ENCODE measurements around the gene CYB5D1. TPM values are rescaled to one million over a fixed set of nuclear protein-coding genes. Genes with fewer than 3 reads are reported as not detected.
A peak's percentile ranks its signal among the peaks of the same experiment; 100 is the strongest.

The CYB5D1 gene
- total RNA-seq, 6 donors from 2014 or later: 5.2 to 12.4 (median 7.3) TPM

DNA sequence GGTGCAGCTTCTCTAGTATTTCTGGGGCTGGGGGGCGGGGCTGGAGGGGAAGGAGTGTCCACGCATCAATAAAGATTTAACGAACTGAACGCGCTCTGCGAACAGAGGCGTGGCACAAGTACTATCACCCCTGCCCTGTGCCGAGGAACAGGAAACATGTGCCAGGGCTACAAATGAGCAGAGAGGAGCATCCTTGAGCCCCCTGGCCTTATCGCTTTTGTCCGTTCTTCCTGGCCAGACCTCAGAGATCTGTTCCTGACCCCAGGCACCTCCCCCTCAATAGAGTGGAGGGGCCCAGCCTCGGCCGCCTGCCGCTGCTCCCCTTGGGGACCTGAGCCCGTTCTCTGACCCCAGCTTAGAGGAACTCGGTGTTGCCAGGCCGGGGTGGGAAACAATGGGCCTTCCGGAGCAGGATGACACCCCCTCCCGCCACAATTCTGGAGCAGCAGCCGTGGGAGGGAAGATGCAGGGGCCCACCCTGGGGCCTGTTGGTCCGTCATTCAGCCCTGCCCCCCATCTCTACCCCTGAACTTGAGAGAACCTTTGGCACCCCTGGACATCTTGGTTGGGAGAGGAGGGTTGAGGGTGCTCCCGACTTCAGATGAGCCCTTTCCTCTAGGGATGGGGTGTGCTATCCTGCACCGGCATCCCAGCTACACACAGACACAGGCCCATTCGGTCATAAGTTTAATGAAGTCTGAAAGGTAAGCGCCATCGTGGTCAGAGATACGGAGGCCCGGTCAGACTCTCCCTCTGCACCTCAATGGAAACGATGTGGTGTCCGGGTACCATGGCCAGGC is 1.6 kb upstream of the CYB5D1 start:
- DNase-seq: peak in 1 of 2 donors; percentile 75
- Histone ChIP-seq H3K4me1 (peaks cover 39 to 52% (median 42%) of the 10 kb centered on the region in 4 donors), H3K4me3 (peak overlapping the region; percentile 49 to 76 (median 62)), H3K9me3 (no peaks in the 10 kb centered on the region), H3K27me3 (no peaks in the 10 kb centered on the region), H3K36me3 (peaks cover 0 to 34% (median 27%) of the 10 kb centered on the region in 4 donors), H3K27ac (peak overlapping the region; percentile 90 to 97 (median 92))
- no peak for ATAC-seq (ENCODE audit: low FRiP score in 2 of 2)
- TF ChIP-seq POLR2A (IDR thresholded peaks at IDR 0.05) (no peak), POLR2AphosphoS5 (IDR thresholded peaks at IDR 0.05) (peak; percentile 32 to 62), EP300 (IDR thresholded peaks at IDR 0.05) (no peak)
- TF ChIP-seq, protein P1, sequence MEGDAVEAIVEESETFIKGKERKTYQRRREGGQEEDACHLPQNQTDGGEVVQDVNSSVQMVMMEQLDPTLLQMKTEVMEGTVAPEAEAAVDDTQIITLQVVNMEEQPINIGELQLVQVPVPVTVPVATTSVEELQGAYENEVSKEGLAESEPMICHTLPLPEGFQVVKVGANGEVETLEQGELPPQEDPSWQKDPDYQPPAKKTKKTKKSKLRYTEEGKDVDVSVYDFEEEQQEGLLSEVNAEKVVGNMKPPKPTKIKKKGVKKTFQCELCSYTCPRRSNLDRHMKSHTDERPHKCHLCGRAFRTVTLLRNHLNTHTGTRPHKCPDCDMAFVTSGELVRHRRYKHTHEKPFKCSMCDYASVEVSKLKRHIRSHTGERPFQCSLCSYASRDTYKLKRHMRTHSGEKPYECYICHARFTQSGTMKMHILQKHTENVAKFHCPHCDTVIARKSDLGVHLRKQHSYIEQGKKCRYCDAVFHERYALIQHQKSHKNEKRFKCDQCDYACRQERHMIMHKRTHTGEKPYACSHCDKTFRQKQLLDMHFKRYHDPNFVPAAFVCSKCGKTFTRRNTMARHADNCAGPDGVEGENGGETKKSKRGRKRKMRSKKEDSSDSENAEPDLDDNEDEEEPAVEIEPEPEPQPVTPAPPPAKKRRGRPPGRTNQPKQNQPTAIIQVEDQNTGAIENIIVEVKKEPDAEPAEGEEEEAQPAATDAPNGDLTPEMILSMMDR (IDR thresholded peaks at IDR 0.05): no peak
- WGBS, 2 donors: 12 to 17% methylated on average over 17 to 22 of the region's 29 CpGs

DNA sequence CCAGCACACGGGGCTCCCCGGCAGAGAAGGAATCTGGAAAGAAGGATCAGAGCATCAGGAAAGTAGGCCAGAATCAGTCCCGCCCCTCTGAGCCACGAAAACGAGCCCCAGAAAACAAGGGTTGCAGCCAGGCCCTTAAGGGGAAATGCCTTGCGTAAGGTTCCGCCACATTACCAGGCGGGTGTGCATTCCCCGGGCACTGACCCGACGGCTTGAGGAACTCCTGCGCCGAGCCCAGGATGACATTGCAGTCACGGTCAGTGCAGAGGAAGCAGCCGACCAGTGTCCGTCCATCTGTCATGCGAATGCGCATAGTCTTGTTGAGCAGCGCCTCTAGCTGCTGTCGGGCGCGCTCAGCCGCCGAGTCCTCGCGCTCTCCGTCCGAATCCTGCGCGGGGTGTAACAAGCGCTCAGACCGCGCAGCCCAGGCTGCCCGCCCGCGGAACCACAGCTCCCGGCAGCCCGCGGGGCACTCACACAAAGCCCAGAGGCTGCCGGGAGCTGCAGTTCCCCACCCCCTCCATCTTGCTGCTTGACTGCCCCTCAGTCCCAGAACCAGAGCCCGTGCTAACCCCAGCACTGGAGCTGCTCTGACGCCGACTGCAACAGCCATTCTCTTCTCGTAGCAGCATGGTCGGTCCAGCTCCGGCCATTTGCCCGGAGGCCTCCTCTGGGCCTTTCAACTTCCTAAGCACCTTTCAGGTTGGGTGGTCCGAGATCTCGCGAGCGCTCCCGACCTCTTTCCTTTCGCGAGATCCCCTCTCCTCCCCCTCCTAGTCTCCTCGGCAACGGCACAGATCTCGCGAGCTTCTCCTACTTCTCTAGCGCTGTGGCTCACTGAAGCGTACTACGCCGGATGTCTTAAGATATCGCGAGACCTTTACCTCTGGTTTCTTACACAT is 741 bp upstream of the CYB5D1 start, which contains the start of gene NAA38:
Gene NAA38, minus strand, starts transcription at position 749 of the 902 bp plus-strand sequence. Its CDS starts 96 bp downstream, at position 653.
- H3K4me3 ChIP-seq: peak within 1 kb of the TSS; percentile 49 to 76 (median 62)
- peaks cover 32 to 43% (median 35%) of the 10 kb centered on the region in 4 donors for H3K4me1 ChIP-seq
- TF ChIP-seq POLR2A (IDR thresholded peaks at IDR 0.05) (peak in 2 of 4 donors; percentile 11 to 71), POLR2AphosphoS5 (IDR thresholded peaks at IDR 0.05) (peak; percentile 85 to 89), EP300 (IDR thresholded peaks at IDR 0.05) (peak in 1 of 4 donors; percentile 21)
- TF ChIP-seq, protein P1 (IDR thresholded peaks at IDR 0.05): peak in 5 of 6 experiments; percentile 19 to 75 (median 42)
- peak; percentile 94 to 96 for ATAC-seq (ENCODE audit: low FRiP score in 2 of 2)
- H3K27ac ChIP-seq: peak within 1 kb of the TSS; percentile 90 to 97 (median 92)
- peak; percentile 96 to 98 for DNase-seq
- WGBS, 2 donors: 0 to 1% methylated on average over 18 to 64 of the region's 64 CpGs
- no peaks in the 10 kb centered on the region for H3K27me3 ChIP-seq
- H3K9me3 ChIP-seq: no peaks in the 10 kb centered on the region
- H3K36me3 ChIP-seq: peaks cover 0 to 29% (median 22%) of the 10 kb centered on the region in 4 donors

GRCh38 chr17:7858522-7858810 is 663 bp downstream of the CYB5D1 start:
- no peak for ATAC-seq (ENCODE audit: low FRiP score in 2 of 2)
- Histone ChIP-seq H3K27me3 (no peaks in the 10 kb centered on the region), H3K27ac (peak overlapping the region; percentile 90 to 97 (median 92)), H3K9me3 (no peaks in the 10 kb centered on the region), H3K4me1 (peaks cover 33 to 46% (median 39%) of the 10 kb centered on the region in 4 donors), H3K4me3 (peak overlapping the region; percentile 49 to 76 (median 62)), H3K36me3 (peaks cover 0 to 15% (median 8%) of the 10 kb centered on the region in 4 donors)
- WGBS, 2 donors: 53 to 61% methylated on average over 17 to 20 of the region's 20 CpGs
- DNase-seq: peak; percentile 28 to 82
- TF ChIP-seq, protein P1 (IDR thresholded peaks at IDR 0.05): peak; percentile 12 to 62 (median 39)
- TF ChIP-seq POLR2A (IDR thresholded peaks at IDR 0.05): no peak
- no peak for TF ChIP-seq EP300 (IDR thresholded peaks at IDR 0.05)
- no peak for TF ChIP-seq POLR2AphosphoS5 (IDR thresholded peaks at IDR 0.05)

DNA sequence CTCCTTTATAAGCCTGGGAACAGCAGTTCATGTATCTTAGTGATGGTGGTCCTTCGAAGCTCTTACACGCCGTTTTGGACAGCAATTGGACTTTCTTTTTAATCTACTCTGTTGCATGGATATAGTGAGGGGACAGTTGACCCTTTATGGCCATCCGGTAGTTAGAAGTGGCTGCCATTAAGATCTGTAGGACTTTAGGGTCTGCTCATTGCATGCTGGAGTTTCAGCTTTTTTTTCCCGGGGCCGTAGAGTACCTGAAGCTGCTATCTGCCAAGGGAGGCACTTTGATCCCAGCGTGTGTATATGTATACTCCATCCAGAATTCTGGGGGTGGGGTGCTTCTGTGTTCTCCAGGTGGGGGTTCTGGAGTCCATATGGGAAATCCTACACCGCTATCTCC is 1.2 kb downstream of the CYB5D1 start:
- WGBS, 2 donors: 91 to 95% methylated on average over 8 of the region's 8 CpGs
- no peaks in the 10 kb centered on the region for H3K27me3 ChIP-seq
- H3K27ac ChIP-seq: peak overlapping the region in 1 of 4 donors; percentile 92
- DNase-seq (no peak), ATAC-seq (ENCODE audit: low FRiP score in 2 of 2) (no peak)
- no peak for TF ChIP-seq EP300 (IDR thresholded peaks at IDR 0.05)
- no peak for TF ChIP-seq POLR2A (IDR thresholded peaks at IDR 0.05)
- TF ChIP-seq, protein P1 (IDR thresholded peaks at IDR 0.05): no peak
- TF ChIP-seq POLR2AphosphoS5 (IDR thresholded peaks at IDR 0.05): no peak
- peaks cover 0 to 9% (median 3%) of the 10 kb centered on the region in 4 donors for H3K36me3 ChIP-seq
- H3K9me3 ChIP-seq: no peaks in the 10 kb centered on the region
- H3K4me1 ChIP-seq: peaks cover 33 to 46% (median 39%) of the 10 kb centered on the region in 4 donors
- H3K4me3 ChIP-seq: peak overlapping the region in 3 of 4 donors; percentile 56 to 76 (median 69)

Data from upper lobe of left lung (tissue), 6 donors.